K562 (cell line): ENCODE data around the gene RESP18. TPM values are rescaled to one million over a fixed set of nuclear protein-coding genes. Genes with fewer than 3 reads are reported as not detected.

Experiments used
- ATAC-seq: fragments of 200-7000 bp; cut with Tn5 transposase; 3 replicates; pipeline ENCODE4 v1.9.1; 2020; ENCODE audit warnings: moderate library complexity
- BruUV-seq: library from RNA; stranded (reverse); fragments of 400-500 nt; replicated peaks from 2 replicates; lab custom pipeline; 2021; lab: Mats Ljungman, UMichigan
- CTCF ChIA-PET: fragments of 300-600 bp; formaldehyde crosslinking; extraction: SDS; loops from one replicate; lab custom pipeline; 2021; ENCODE audit warnings: low intra/inter-chr PET ratio; lab: Yijun Ruan, JAX
- POLR2A ChIA-PET: fragments of 300-600, 350-650 bp; sonication (Branson Sonifier 250); formaldehyde crosslinking; extraction: SDS; loops from one replicate; lab custom pipeline; 2021; ENCODE audit warnings: antibody characterized with exemption, inconsistent platforms; lab: Yijun Ruan, JAX
- DNase-seq, 4 experiments: peaks; one replicate each; pipeline versions ENCODE4 v3.0.0 to v3.0.0-alpha.2; 2011 to 2018; ENCODE audit warnings: low spot score in 3 of 4, mixed read lengths in 3 of 4; ENCODE audit errors: extremely low read depth in 1 of 4
- FAIRE-seq: peaks from 2 replicates; lab custom pipeline; 2011; peaks lifted over from hg19 to GRCh38; lab: Jason Lieb, UNC
- H2AFZ ChIP-seq: 2 replicates; pipeline ENCODE4 v1.6.0; 2011; ENCODE audit warnings: low read depth, low read length, control low read depth, inconsistent platforms
- H3K27ac ChIP-seq: fragments of 200-600 bp; 3 replicates; pipeline ENCODE4 v1.8.0; 2011; ENCODE audit warnings: low read depth, mild to moderate bottlenecking, control low read depth, inconsistent platforms, low read length, moderate library complexity, mixed read lengths; ENCODE audit errors: extremely low read depth
- H3K27me3 ChIP-seq, 2 experiments: fragments of 300-600 bp in 1 of 2; 2 replicates in 1 of 2; 3 replicates in 1 of 2; pipeline versions ENCODE4 v1.6.0 to v1.8.0; 2011; ENCODE audit warnings: inconsistent platforms in 2 of 2, low read length in 2 of 2, mild to moderate bottlenecking in 1 of 2, mixed read lengths in 1 of 2, moderate library complexity in 1 of 2; ENCODE audit not compliant: control insufficient read depth in 2 of 2, insufficient read depth in 2 of 2
- H3K36me3 ChIP-seq: fragments of 300-600 bp; 3 replicates; pipeline ENCODE4 v1.8.0; 2011; ENCODE audit warnings: mild to moderate bottlenecking, low read length, inconsistent platforms; ENCODE audit not compliant: control insufficient read depth, insufficient read depth
- H3K4me1 ChIP-seq, 2 experiments: fragments of 200-600 bp in 1 of 2; replicated peaks in 1 of 2; 2 replicates in 1 of 2; 3 replicates in 1 of 2; pipeline versions ENCODE4 v1.5.1 to v1.8.0; 2011; ENCODE audit warnings: inconsistent platforms in 2 of 2, low read length in 2 of 2, mild to moderate bottlenecking in 1 of 2, mixed read lengths in 1 of 2, moderate library complexity in 1 of 2; ENCODE audit not compliant: control insufficient read depth in 2 of 2, insufficient read depth in 2 of 2
- H3K4me2 ChIP-seq: 2 replicates; pipeline ENCODE4 v1.6.1; 2011; ENCODE audit warnings: low read length, control low read depth, inconsistent platforms, mixed read lengths; ENCODE audit not compliant: insufficient read depth
- H3K4me3 ChIP-seq: fragments of 200-600 bp; sonication (generic), shearing (Covaris generic); 2 replicates; pipeline ENCODE4 v1.5.1; 2016; ENCODE audit warnings: control low read depth, inconsistent platforms
- H3K79me2 ChIP-seq: fragments of 200-600 bp; 3 replicates; pipeline ENCODE4 v1.8.0; 2011; ENCODE audit warnings: low read length, inconsistent platforms; ENCODE audit not compliant: control insufficient read depth, insufficient read depth
- H3K9ac ChIP-seq, 2 experiments: 2 replicates each; pipeline versions ENCODE4 v1.6.0 to v1.6.1; 2011; ENCODE audit warnings: low read depth in 2 of 2, low read length in 2 of 2, control low read depth in 1 of 2, inconsistent platforms in 1 of 2, mild to moderate bottlenecking in 1 of 2, mixed read lengths in 1 of 2; ENCODE audit not compliant: insufficient read depth in 1 of 2
- H3K9me1 ChIP-seq: one replicate; pipeline ENCODE4 v1.6.0; 2011; ENCODE audit warnings: inconsistent platforms, mild to moderate bottlenecking, low read length, moderate library complexity; ENCODE audit not compliant: control insufficient read depth, insufficient read depth
- H3K9me3 ChIP-seq: replicated peaks from 2 replicates; pipeline ENCODE4 v1.5.1; 2011; ENCODE audit warnings: low read depth, low read length, inconsistent platforms; ENCODE audit not compliant: control insufficient read depth, insufficient read depth
- H4K20me1 ChIP-seq: replicated peaks from 2 replicates; pipeline ENCODE4 v1.6.1; 2011; ENCODE audit warnings: low read length, inconsistent platforms, mixed read lengths; ENCODE audit not compliant: control insufficient read depth, insufficient read depth
- ARID2 ChIP-seq: fragments of 450-650 bp; IDR thresholded peaks from 2 replicates; pipeline ENCODE4 v1.6.1; 2017; ENCODE audit warnings: antibody characterized with exemption, mild to moderate bottlenecking
- C11orf30 ChIP-seq: fragments of 450-650 bp; IDR thresholded peaks from 2 replicates; pipeline ENCODE4 v1.6.1; 2016; ENCODE audit warnings: low read depth, mild to moderate bottlenecking
- FOXJ3 ChIP-seq: sonication (generic); formaldehyde crosslinking; IDR thresholded peaks from 2 replicates; pipeline ENCODE4 v1.4.0; 2020; ENCODE audit warnings: mild to moderate bottlenecking, missing genetic modification reagents
- KDM1A ChIP-seq, 2 experiments: fragments of 450-650 bp; IDR thresholded peaks; 2 replicates each; pipeline ENCODE4 v1.6.1; 2016; ENCODE audit warnings: mild to moderate bottlenecking in 2 of 2
- MAZ ChIP-seq, 2 experiments: fragments of 450-650 bp in 1 of 2; sonication (generic) in 1 of 2; formaldehyde crosslinking; IDR thresholded peaks in 1 of 2; conservative IDR thresholded peaks in 1 of 2; 2 replicates each; pipeline versions ENCODE4 v1.4.0 to v1.5.0; 2020; ENCODE audit warnings: mild to moderate bottlenecking in 1 of 2, missing genetic modification reagents in 1 of 2
- MYC ChIP-seq, 2 experiments: fragments of 250-450 bp in 1 of 2; sonication (Bioruptor Pico) in 1 of 2; IDR thresholded peaks; 2 replicates each; pipeline versions ENCODE4 v1.5.1 to v1.6.1; 2012 to 2021; ENCODE audit warnings: low read depth in 2 of 2, borderline replicate concordance in 1 of 2, improper control_type of control experiment in 1 of 2, low read length in 1 of 2, mild to moderate bottlenecking in 1 of 2, moderate library complexity in 1 of 2
- NCOA1 ChIP-seq: fragments of 450-650 bp; IDR thresholded peaks from 2 replicates; pipeline ENCODE4 v1.6.1; 2016; ENCODE audit warnings: low read depth
- POLR2AphosphoS5 ChIP-seq: IDR thresholded peaks from 2 replicates; pipeline ENCODE4 v1.6.1; 2011; ENCODE audit warnings: mild to moderate bottlenecking, low read depth, low read length, moderate library complexity; ENCODE audit not compliant: control insufficient read depth, insufficient read depth
- TEAD4 ChIP-seq, 2 experiments: sonication (generic) in 1 of 2; formaldehyde crosslinking in 1 of 2; IDR thresholded peaks; 2 replicates each; pipeline versions ENCODE4 v1.6.1 to v1.8.0; 2012 to 2022; ENCODE audit warnings: borderline replicate concordance in 1 of 2, inconsistent platforms in 1 of 2, low read length in 1 of 2, mild to moderate bottlenecking in 1 of 2, missing genetic modification reagents in 1 of 2
- ZNF121 ChIP-seq: sonication (generic); formaldehyde crosslinking; conservative IDR thresholded peaks from 2 replicates; pipeline ENCODE4 v1.8.0; 2022; ENCODE audit warnings: missing genetic modification reagents
- ZNF143 ChIP-seq: sonication (generic); formaldehyde crosslinking; IDR thresholded peaks from 2 replicates; pipeline ENCODE4 v1.9.0; 2022; ENCODE audit warnings: mild to moderate bottlenecking, missing genetic modification reagents
- ZNF324 ChIP-seq: fragments of 250-450 bp; sonication (Bioruptor Pico); IDR thresholded peaks from 2 replicates; pipeline ENCODE4 v1.4.0; 2020; ENCODE audit warnings: mild to moderate bottlenecking
- WGBS: fragments of 100-300 bp; shearing (Covaris generic); methylation state at CpG from one replicate; pipeline ENCODE4 v1.1.6; 2016; ENCODE audit warnings: low coverage, mixed read lengths; ENCODE audit not compliant: insufficient coverage; ENCODE audit errors: missing lambda C conversion rate; 5-methylcytosine and 5-hydroxymethylcytosine counted together
- in situ Hi-C: fragments of 300-500 bp; cut with MboI; formaldehyde crosslinking; loops from 4 replicates; pipeline ENCODE4 v1.15.0; 2018; ENCODE audit warnings: inconsistent platforms, mixed read lengths
- intact Hi-C: fragments of 100-400 bp; cut with micrococcal nuclease; formaldehyde crosslinking; loops from 2 replicates; pipeline ENCODE4 v1.14.2; 2022
- polyA plus RNA-seq, 8 experiments: library from polyadenylated mRNA; depleted of rRNA in 4 of 8; stranded (reverse) in 5 of 8; unstranded in 3 of 8; fragments of >200 nt; fragmentation: Nextera tagmentation in 2 of 8; fragmentation: Illumina TruSeq in 1 of 8; extraction: Ambion mirVana in 2 of 8; extraction: Trizol in 1 of 8; gene quantifications; 2 replicates each; pipeline versions ENCODE4 v1.2.1 to v1.2.3, GENCODE V29; 2011 to 2014; ENCODE audit warnings: inconsistent platforms in 1 of 8, missing spikeins in 1 of 8
- total RNA-seq, 7 experiments: library from RNA; depleted of rRNA in 6 of 7; stranded (reverse); fragments of >200 nt in 6 of 7; fragmentation: Illumina TruSeq in 2 of 7; extraction: Trizol in 2 of 7; gene quantifications; 2 replicates each; pipeline versions ENCODE4 v1.2.1 to v1.2.3, GENCODE V29; 2011 to 2021; ENCODE audit warnings: low replicate concordance in 1 of 7
- TF ChIP-seq, protein P1 (sequence below), 2 experiments: fragments of 450-650 bp; conservative IDR thresholded peaks; 2 replicates each; pipeline ENCODE4 v1.6.1; 2017; ENCODE audit warnings: mild to moderate bottlenecking in 2 of 2, moderate library complexity in 2 of 2
- TF ChIP-seq, protein P2 (sequence below): fragments of 150-350 bp; conservative IDR thresholded peaks from 2 replicates; pipeline ENCODE4 v1.6.1; 2014; ENCODE audit warnings: low read length
- TF ChIP-seq, protein P3 (sequence below), 2 experiments: fragments of 450-650 bp in 1 of 2; sonication (generic) in 1 of 2; formaldehyde crosslinking in 1 of 2; IDR thresholded peaks in 1 of 2; conservative IDR thresholded peaks in 1 of 2; 2 replicates each; pipeline versions ENCODE4 v1.6.1 to v1.8.1; 2016 to 2023; ENCODE audit warnings: mild to moderate bottlenecking in 2 of 2, moderate library complexity in 2 of 2, inconsistent platforms in 1 of 2, missing genetic modification reagents in 1 of 2

RESP18 gene
- total and polyA plus RNA-seq, 9 of the 15 experiments (the other 6 are each of a cell fraction or from before 2014, with no cell fraction given) = not detected

DNA sequence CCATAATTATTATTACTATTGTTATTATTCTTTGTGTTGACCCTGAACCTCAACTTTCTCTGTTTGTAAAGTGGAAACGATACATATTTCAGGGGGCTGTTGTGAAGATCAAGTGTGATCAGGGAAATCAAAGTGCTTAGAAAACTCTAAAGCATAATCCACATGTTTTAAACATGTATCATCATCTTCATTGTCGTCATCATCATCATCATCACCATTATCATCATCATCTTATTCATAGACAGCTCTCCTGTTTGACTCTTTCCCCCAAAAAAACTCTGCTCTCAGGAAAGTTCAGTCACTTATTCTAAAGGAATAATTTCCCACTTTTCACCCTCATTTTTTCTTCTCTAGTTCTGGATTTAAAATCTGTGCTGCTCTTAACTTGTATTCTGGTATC, 28.3 kb downstream of the RESP18 start (continued):
- TF ChIP-seq, protein P1, sequence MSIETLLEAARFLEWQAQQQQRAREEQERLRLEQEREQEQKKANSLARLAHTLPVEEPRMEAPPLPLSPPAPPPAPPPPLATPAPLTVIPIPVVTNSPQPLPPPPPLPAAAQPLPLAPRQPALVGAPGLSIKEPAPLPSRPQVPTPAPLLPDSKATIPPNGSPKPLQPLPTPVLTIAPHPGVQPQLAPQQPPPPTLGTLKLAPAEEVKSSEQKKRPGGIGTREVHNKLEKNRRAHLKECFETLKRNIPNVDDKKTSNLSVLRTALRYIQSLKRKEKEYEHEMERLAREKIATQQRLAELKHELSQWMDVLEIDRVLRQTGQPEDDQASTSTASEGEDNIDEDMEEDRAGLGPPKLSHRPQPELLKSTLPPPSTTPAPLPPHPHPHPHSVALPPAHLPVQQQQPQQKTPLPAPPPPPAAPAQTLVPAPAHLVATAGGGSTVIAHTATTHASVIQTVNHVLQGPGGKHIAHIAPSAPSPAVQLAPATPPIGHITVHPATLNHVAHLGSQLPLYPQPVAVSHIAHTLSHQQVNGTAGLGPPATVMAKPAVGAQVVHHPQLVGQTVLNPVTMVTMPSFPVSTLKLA (conservative IDR thresholded peaks at IDR 0.05) = no peak
- TF ChIP-seq NCOA1 (no peak), ZNF121 (CRISPR knock-in tag) (no peak), TEAD4 (IDR thresholded peaks at IDR 0.05; ENCODE audit: low read length) (no peak), TEAD4 (CRISPR knock-in tag; IDR thresholded peaks at IDR 0.05; ENCODE audit: borderline replicate concordance) (no peak)

DNA sequence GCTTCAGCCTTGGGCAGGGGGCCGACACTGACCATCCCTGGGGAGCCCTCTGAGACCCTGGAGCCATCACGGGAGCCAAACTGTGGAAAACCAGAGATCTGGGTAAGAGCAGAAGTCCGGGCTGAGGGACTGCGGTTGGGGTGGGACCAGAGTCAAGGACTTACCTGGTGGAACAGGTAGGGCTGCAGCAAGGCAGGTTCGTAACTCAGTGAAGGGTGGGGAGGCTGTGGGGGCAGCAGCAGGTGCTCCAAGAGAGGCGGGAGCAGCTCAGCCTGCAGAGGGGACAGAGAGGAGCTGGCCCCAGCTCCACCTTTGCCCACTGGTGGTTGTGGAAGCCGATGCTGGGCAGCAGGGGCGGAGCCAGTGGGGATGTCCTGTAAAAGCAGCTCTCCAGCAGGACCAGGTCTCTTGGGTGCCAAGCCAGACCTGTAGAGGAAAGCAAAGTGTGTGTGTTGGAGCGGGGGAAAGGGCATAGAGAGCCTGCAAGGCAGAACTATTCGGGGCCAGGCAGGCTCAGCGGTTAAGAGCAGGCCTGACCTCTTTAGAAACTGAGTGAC, 30.1 kb downstream of the RESP18 start:
- Histone ChIP-seq H3K79me2 (no peaks in the 10 kb centered on the region), H3K4me2 (no peak overlapping the region), H3K36me3 (no peaks in the 10 kb centered on the region), H2AFZ (no peak overlapping the region), H3K4me3 (no peak overlapping the region), H3K9me3 (no peaks in the 10 kb centered on the region), H3K4me1 (peaks cover 2 to 8% of the 10 kb centered on the region in 2 experiments; a peak in 3 of 5 replicates), H3K27me3 (peaks cover 8 to 48% of the 10 kb centered on the region in 2 experiments), H4K20me1 (no peaks in the 10 kb centered on the region), H3K9ac (no peak overlapping the region), H3K9me1 (no peaks in the 10 kb centered on the region), H3K27ac (no peak overlapping the region)
- 1% methylated on average over 9 of the region's 11 CpGs for WGBS
- FAIRE-seq (no peak), ATAC-seq (no peak), DNase-seq (no peak)
- ChIA-PET POLR2A (interaction anchor here (1.2 to 1.6 kb wide), 2 partner anchors 9 to 11 kb away, joined by 3 to 4 read pairs; no protein-coding TSS in a partner anchor), CTCF (no interaction called here)
- intact Hi-C loops = no loop called here
- in situ Hi-C loops = no loop called here
- no TSS peak for BruUV-seq
- TF ChIP-seq FOXJ3 (CRISPR knock-in tag) (no peak), ZNF324 (no peak), ARID2 (no peak), KDM1A (IDR thresholded peaks at IDR 0.05) (no peak), MYC (IDR thresholded peaks at IDR 0.05; ENCODE audit: low read depth, low read length) (no peak), MYC (CRISPR knock-in tag; IDR thresholded peaks at IDR 0.05; ENCODE audit: borderline replicate concordance, low read depth) (no peak), C11orf30 (no peak), MAZ (CRISPR knock-in tag; conservative IDR thresholded peaks at IDR 0.05 in 1 of 2, IDR thresholded peaks at IDR 0.05 in 1 of 2) (no peak), ZNF143 (CRISPR knock-in tag) (no peak), POLR2AphosphoS5 (no peak)
- TF ChIP-seq, protein P2, sequence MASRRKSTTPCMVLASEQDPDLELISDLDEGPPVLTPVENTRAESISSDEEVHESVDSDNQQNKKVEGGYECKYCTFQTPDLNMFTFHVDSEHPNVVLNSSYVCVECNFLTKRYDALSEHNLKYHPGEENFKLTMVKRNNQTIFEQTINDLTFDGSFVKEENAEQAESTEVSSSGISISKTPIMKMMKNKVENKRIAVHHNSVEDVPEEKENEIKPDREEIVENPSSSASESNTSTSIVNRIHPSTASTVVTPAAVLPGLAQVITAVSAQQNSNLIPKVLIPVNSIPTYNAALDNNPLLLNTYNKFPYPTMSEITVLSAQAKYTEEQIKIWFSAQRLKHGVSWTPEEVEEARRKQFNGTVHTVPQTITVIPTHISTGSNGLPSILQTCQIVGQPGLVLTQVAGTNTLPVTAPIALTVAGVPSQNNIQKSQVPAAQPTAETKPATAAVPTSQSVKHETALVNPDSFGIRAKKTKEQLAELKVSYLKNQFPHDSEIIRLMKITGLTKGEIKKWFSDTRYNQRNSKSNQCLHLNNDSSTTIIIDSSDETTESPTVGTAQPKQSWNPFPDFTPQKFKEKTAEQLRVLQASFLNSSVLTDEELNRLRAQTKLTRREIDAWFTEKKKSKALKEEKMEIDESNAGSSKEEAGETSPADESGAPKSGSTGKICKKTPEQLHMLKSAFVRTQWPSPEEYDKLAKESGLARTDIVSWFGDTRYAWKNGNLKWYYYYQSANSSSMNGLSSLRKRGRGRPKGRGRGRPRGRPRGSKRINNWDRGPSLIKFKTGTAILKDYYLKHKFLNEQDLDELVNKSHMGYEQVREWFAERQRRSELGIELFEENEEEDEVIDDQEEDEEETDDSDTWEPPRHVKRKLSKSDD = no peak
- TF ChIP-seq, protein P3, sequence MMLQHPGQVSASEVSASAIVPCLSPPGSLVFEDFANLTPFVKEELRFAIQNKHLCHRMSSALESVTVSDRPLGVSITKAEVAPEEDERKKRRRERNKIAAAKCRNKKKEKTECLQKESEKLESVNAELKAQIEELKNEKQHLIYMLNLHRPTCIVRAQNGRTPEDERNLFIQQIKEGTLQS (IDR thresholded peaks at IDR 0.05) = no peak
- TF ChIP-seq, protein P3 (CRISPR knock-in tag; conservative IDR thresholded peaks at IDR 0.05) = no peak
